OCI-LY7 (cell line): ENCODE results near the gene TNRC6C. TPM values are rescaled to one million over a fixed set of nuclear protein-coding genes. Genes with fewer than 3 reads are reported as not detected.
"Not testable (repeated sequence)": the region's sequence is repeated elsewhere in the genome, so short reads cannot be mapped to it uniquely, and the experiment has no call there.

Experiments used
- BruUV-seq: library from RNA; stranded (reverse); fragments of 400-500 nt; replicated peaks from 2 replicates; lab custom pipeline; 2021; lab: Mats Ljungman, UMichigan
- CTCF ChIA-PET: fragments of 300-600 bp; sonication (Branson Sonifier 250); formaldehyde crosslinking; loops from one replicate; lab custom pipeline; 2022; ENCODE audit warnings: antibody characterized with exemption; ENCODE audit not compliant: unreplicated experiment; lab: Charles Lee
- POLR2A ChIA-PET: fragments of 300-600 bp; sonication (Branson Sonifier 250); formaldehyde crosslinking; loops from one replicate; lab custom pipeline; 2022; ENCODE audit warnings: antibody characterized with exemption; lab: Charles Lee
- DNase-seq: peaks from one replicate; pipeline ENCODE4 v3.0.0-alpha.2; 2015; ENCODE audit warnings: low spot score
- H2AFZ ChIP-seq: fragments of 200-600 bp; sonication (generic), shearing (Covaris generic); 2 replicates; pipeline ENCODE4 v1.6.1; 2014; ENCODE audit warnings: mild to moderate bottlenecking, antibody characterized with exemption, low read length, moderate library complexity
- H3K27ac ChIP-seq: fragments of 200-600 bp; sonication (generic); 2 replicates; pipeline ENCODE4 v1.5.1; 2014; ENCODE audit warnings: mixed run types, low read depth, mild to moderate bottlenecking, moderate library complexity, low read length, inconsistent platforms; ENCODE audit not compliant: poor library complexity, severe bottlenecking
- H3K36me3 ChIP-seq: fragments of 200-600 bp; sonication (generic); 2 replicates; pipeline ENCODE4 v1.6.1; 2014; ENCODE audit warnings: mild to moderate bottlenecking, antibody characterized with exemption, low read length, moderate library complexity, mixed read lengths; ENCODE audit not compliant: insufficient read depth
- H3K4me1 ChIP-seq: fragments of 200-600 bp; sonication (generic); 2 replicates; pipeline ENCODE4 v1.5.1; 2014; ENCODE audit warnings: mild to moderate bottlenecking, low read length; ENCODE audit not compliant: insufficient read depth, poor library complexity, severe bottlenecking
- H3K4me2 ChIP-seq: fragments of 200-600 bp; sonication (generic); 2 replicates; pipeline ENCODE4 v1.6.1; 2014; ENCODE audit warnings: mild to moderate bottlenecking, low read length
- H3K4me3 ChIP-seq: fragments of 200-600 bp; sonication (generic); 2 replicates; pipeline ENCODE4 v1.5.1; 2014; ENCODE audit warnings: mild to moderate bottlenecking, low read depth, low read length; ENCODE audit not compliant: poor library complexity, severe bottlenecking
- H3K79me2 ChIP-seq: fragments of 200-600 bp; sonication (generic); 2 replicates; pipeline ENCODE4 v1.6.1; 2016; ENCODE audit warnings: low read depth, mild to moderate bottlenecking, low read length, moderate library complexity, mixed read lengths; ENCODE audit not compliant: insufficient read depth
- H3K9me2 ChIP-seq: fragments of 200-600 bp; sonication (generic); 2 replicates; pipeline ENCODE4 v1.6.1; 2016; ENCODE audit warnings: mild to moderate bottlenecking, low read length, mixed read lengths; ENCODE audit not compliant: insufficient read depth
- H3K9me3 ChIP-seq: fragments of 200-600 bp; sonication (generic); 2 replicates; pipeline ENCODE4 v1.6.1; 2014; ENCODE audit warnings: mild to moderate bottlenecking, mixed run types, low read length, mixed read lengths
- H4K20me1 ChIP-seq: fragments of 200-600 bp; sonication (generic); 2 replicates; pipeline ENCODE4 v1.6.1; 2014; ENCODE audit warnings: mild to moderate bottlenecking, antibody characterized with exemption, low read length, moderate library complexity, mixed read lengths; ENCODE audit not compliant: insufficient read depth
- CTCF ChIP-seq: fragments of 200-600 bp; sonication (generic); conservative IDR thresholded peaks from 2 replicates; pipeline ENCODE4 v1.5.1; 2014; ENCODE audit warnings: mild to moderate bottlenecking, antibody characterized with exemption, low read length, moderate library complexity, mixed read lengths
- EZH2phosphoT487 ChIP-seq: fragments of 200-600 bp; sonication (generic); IDR thresholded peaks from 2 replicates; pipeline ENCODE4 v1.6.1; 2018; ENCODE audit warnings: low read depth, borderline replicate concordance, mild to moderate bottlenecking, mixed run types, antibody characterized with exemption, low read length, moderate library complexity, mixed read lengths
- intact Hi-C: fragments of 100-400 bp; cut with micrococcal nuclease; formaldehyde crosslinking; loops from one replicate; pipeline ENCODE4 v1.10.0; 2022; ENCODE audit not compliant: unreplicated experiment
- total RNA-seq, 2 experiments: library from RNA; depleted of rRNA in 1 of 2; stranded (reverse); fragments of >200 nt in 1 of 2; shearing (Covaris generic) in 1 of 2; gene quantifications; 2 replicates each; pipeline ENCODE4 v1.2.3, GENCODE V29; 2014 to 2022

The TNRC6C gene
- total RNA-seq, 2 experiments from 2014 or later = 8.5 to 25.2 TPM

GRCh38 chr17:77974396-77974795, 15.9 kb downstream of the TNRC6C start:
- Histone ChIP-seq H3K4me3 (no peak overlapping the region), H3K27ac (no peak overlapping the region), H3K79me2 (peaks cover 12% of the 10 kb centered on the region; the same call in 1 of the 2 replicates), H3K9me2 (no peaks in the 10 kb centered on the region), H3K4me2 (no peak overlapping the region), H3K36me3 (no peaks in the 10 kb centered on the region), H3K4me1 (no peaks in the 10 kb centered on the region), H2AFZ (no peak overlapping the region), H3K9me3 (no peaks in the 10 kb centered on the region), H4K20me1 (peaks cover 9% of the 10 kb centered on the region)
- intact Hi-C loops = no loop called here
- BruUV-seq = no TSS peak
- no peak for TF ChIP-seq CTCF
- TF ChIP-seq EZH2phosphoT487 = no peak
- no peak for DNase-seq
- ChIA-PET POLR2A (interaction anchor here (0.7 to 1.5 kb wide), 2 partner anchors 11 to 16 kb away, joined by 4 to 5 read pairs; partner anchors contain the start of gene TNRC6C), CTCF (no interaction called here)

- H3K79me2 ChIP-seq, H3K4me2 ChIP-seq, DNase-seq, H3K4me3 ChIP-seq, H3K36me3 ChIP-seq, BruUV-seq, H2AFZ ChIP-seq, H3K9me3 ChIP-seq, CTCF ChIA-PET, H3K4me1 ChIP-seq, H4K20me1 ChIP-seq, intact Hi-C loops, H3K27ac ChIP-seq, H3K9me2 ChIP-seq: not testable (repeated sequence)
- POLR2A ChIA-PET = interaction anchor here (0.6 to 0.7 kb wide), 3 partner anchors 65 to 315 kb away, joined by 3 to 4 read pairs (median 3); no protein-coding TSS in a partner anchor
Measured at GRCh38 chr17:77982430-77982829, 23.9 kb downstream of the TNRC6C start.

GRCh38 chr17:77990301-77990700, 31.8 kb downstream of the TNRC6C start:
- intact Hi-C loops = no loop called here
- no peak overlapping the region for H2AFZ ChIP-seq
- ChIA-PET POLR2A (interaction anchor here (1.0 kb wide), 1 partner anchor 33 kb away, joined by 3 read pairs; no protein-coding TSS in a partner anchor), CTCF (no interaction called here)
- no peak overlapping the region for H3K4me2 ChIP-seq
- H3K9me2 ChIP-seq = no peaks in the 10 kb centered on the region
- BruUV-seq = no TSS peak
- no peak for DNase-seq
- no peaks in the 10 kb centered on the region for H3K4me1 ChIP-seq
- TF ChIP-seq EZH2phosphoT487 (no peak), CTCF (no peak)
- no peaks in the 10 kb centered on the region for H3K79me2 ChIP-seq
- H3K9me3 ChIP-seq = no peaks in the 10 kb centered on the region
- no peak overlapping the region for H3K27ac ChIP-seq
- no peak overlapping the region for H3K4me3 ChIP-seq
- no peaks in the 10 kb centered on the region for H3K36me3 ChIP-seq
- peaks cover 17% of the 10 kb centered on the region for H4K20me1 ChIP-seq

GRCh38 chr17:77993735-77994134, 35.2 kb downstream of the TNRC6C start:
- H3K36me3 ChIP-seq, H3K79me2 ChIP-seq, intact Hi-C loops, H3K4me2 ChIP-seq, H3K9me2 ChIP-seq, H3K9me3 ChIP-seq, DNase-seq, H2AFZ ChIP-seq, H3K4me1 ChIP-seq, BruUV-seq, H3K4me3 ChIP-seq, H3K27ac ChIP-seq: not testable (repeated sequence)
- ChIA-PET CTCF (interaction anchor here (1.0 kb wide), 1 partner anchor 25 kb away, joined by 3 read pairs; no protein-coding TSS in a partner anchor), POLR2A (interaction anchor here (0.9 kb wide), 2 partner anchors 25 to 35 kb away, joined by 3 to 4 read pairs; partner anchors contain the start of gene TNRC6C)
- peaks cover 29% of the 10 kb centered on the region for H4K20me1 ChIP-seq
